ENCODE results near the gene EHD1. TPM values are rescaled to one million over a fixed set of nuclear protein-coding genes. Genes with fewer than 3 reads are reported as not detected.
A peak's percentile ranks its signal among the peaks of the same experiment; 100 is the strongest.

EHD1 gene
- total RNA-seq, 4 donors from 2014 or later, result 35.2 to 93.9 (median 42.6) TPM

GRCh38 chr11:64894070-64894811 lies 15.8 kb upstream of the EHD1 start:
- DNase-seq (ENCODE audit: low spot score in 2 of 2), result peak; percentile 68 to 88

GRCh38 chr11:64893194-64894069 lies 15.0 kb upstream of the EHD1 start:
- WGBS, 2 donors, result 70 to 81% methylated on average over 4 to 21 of the region's 25 CpGs
- Histone ChIP-seq H3K4me3 (peak overlapping the region in 1 of 4 donors; percentile 26), H3K4me1 (peaks cover 0 to 11% (median under 1%) of the 10 kb centered on the region in 4 donors), H3K36me3 (peaks cover 0 to 40% (median 3%) of the 10 kb centered on the region in 3 donors), H3K27ac (peak overlapping the region in 2 of 4 donors; percentile 38 to 74), H3K27me3 (no peaks in the 10 kb centered on the region), H3K9me3 (no peaks in the 10 kb centered on the region)
- no peak for DNase-seq (ENCODE audit: low spot score in 2 of 2)
- TF ChIP-seq EP300 (IDR thresholded peaks at IDR 0.05), result no peak
- peak in 1 of 5 experiments; percentile 16 for TF ChIP-seq CTCF (IDR thresholded peaks at IDR 0.05)

More at GRCh38 chr11:64894070-64894811, 15.8 kb upstream of the EHD1 start:
- 23 to 24% methylated on average over 12 to 14 of the region's 14 CpGs for WGBS, 2 donors
- Histone ChIP-seq H3K27ac (peak overlapping the region in 2 of 4 donors; percentile 38 to 74), H3K4me3 (no peak overlapping the region), H3K27me3 (no peaks in the 10 kb centered on the region), H3K9me3 (no peaks in the 10 kb centered on the region), H3K4me1 (peaks cover 0 to 11% (median 0%) of the 10 kb centered on the region in 4 donors), H3K36me3 (peaks cover 0 to 48% (median 6%) of the 10 kb centered on the region in 3 donors)
- peak in 1 of 2 donors; percentile 41 for TF ChIP-seq EP300 (IDR thresholded peaks at IDR 0.05)
- no peak for TF ChIP-seq POLR2A (IDR thresholded peaks at IDR 0.05)
- peak; percentile 84 to 96 (median 90) for TF ChIP-seq CTCF (IDR thresholded peaks at IDR 0.05)

- no peak for DNase-seq (ENCODE audit: low spot score in 2 of 2)
- no peaks in the 10 kb centered on the region for H3K9me3 ChIP-seq
- WGBS, 2 donors, result 68 to 80% methylated on average over 4 to 6 of the region's 10 CpGs
These were observed 14.4 kb upstream of the EHD1 start for GRCh38 chr11:64892838-64893193.

GRCh38 chr11:64892411-64892831 lies 14.0 kb upstream of the EHD1 start:
- 70 to 76% methylated on average over 9 to 11 of the region's 11 CpGs for WGBS, 2 donors
- peaks cover 0 to 21% (median 6%) of the 10 kb centered on the region in 4 donors for H3K4me1 ChIP-seq
- H3K27ac ChIP-seq, result peak overlapping the region in 1 of 4 donors; percentile 74
- H3K4me3 ChIP-seq, result peak overlapping the region in 1 of 4 donors; percentile 26
- TF ChIP-seq POLR2A (IDR thresholded peaks at IDR 0.05) (no peak), EP300 (IDR thresholded peaks at IDR 0.05) (no peak), CTCF (IDR thresholded peaks at IDR 0.05) (no peak)
- no peaks in the 10 kb centered on the region for H3K27me3 ChIP-seq
- H3K36me3 ChIP-seq, result peaks cover 0 to 30% (median 0%) of the 10 kb centered on the region in 3 donors
- DNase-seq (ENCODE audit: low spot score in 2 of 2), result no peak
- no peaks in the 10 kb centered on the region for H3K9me3 ChIP-seq

More at GRCh38 chr11:64892838-64893193, 14.4 kb upstream of the EHD1 start:
- H3K27ac ChIP-seq, result peak overlapping the region in 1 of 4 donors; percentile 74
- no peak for TF ChIP-seq POLR2A (IDR thresholded peaks at IDR 0.05)
- no peak for TF ChIP-seq CTCF (IDR thresholded peaks at IDR 0.05)
- TF ChIP-seq EP300 (IDR thresholded peaks at IDR 0.05), result no peak
- H3K4me3 ChIP-seq, result peak overlapping the region in 1 of 4 donors; percentile 26
- H3K27me3 ChIP-seq, result no peaks in the 10 kb centered on the region
- H3K4me1 ChIP-seq, result peaks cover 0 to 17% (median 4%) of the 10 kb centered on the region in 4 donors
- H3K36me3 ChIP-seq, result peaks cover 0 to 34% (median 0%) of the 10 kb centered on the region in 3 donors
